ENCODE results near the gene TTBK2. TPM values are rescaled to one million over a fixed set of nuclear protein-coding genes. Genes with fewer than 3 reads are reported as not detected.

TTBK2 gene
- polyA plus RNA-seq, 3 donors: 9.1 to 9.6 (median 9.1) TPM

- no peak for DNase-seq (ENCODE audit: low read depth in 3 of 3, low spot score in 2 of 3)
Observed at GRCh38 chr15:42730536-42730935, 190.0 kb downstream of the TTBK2 start.

DNA sequence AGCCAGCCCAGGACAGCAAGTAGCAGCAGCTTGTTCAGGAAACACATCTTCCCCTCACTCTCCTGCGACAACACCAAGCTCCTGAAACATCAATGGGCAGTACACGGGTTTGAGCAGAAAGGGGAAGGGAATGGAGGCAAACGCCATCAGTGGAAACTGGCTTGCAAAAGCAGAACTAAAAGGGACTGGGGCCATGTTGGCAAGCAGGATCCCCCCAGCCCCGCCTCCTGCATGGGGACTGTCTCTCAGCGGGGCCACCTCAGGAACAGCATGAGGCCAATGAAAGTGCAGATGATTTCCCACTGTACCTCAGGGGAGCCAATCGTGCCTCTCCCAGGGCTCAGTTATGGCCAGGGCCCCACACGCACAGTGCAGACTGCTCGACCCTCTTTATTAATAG is 190.4 kb downstream of the TTBK2 start:
- DNase-seq (ENCODE audit: low read depth in 3 of 3, low spot score in 2 of 3): no peak

- no peak for DNase-seq (ENCODE audit: low read depth in 3 of 3, low spot score in 2 of 3)
Observed at GRCh38 chr15:42729409-42729808, 191.2 kb downstream of the TTBK2 start.

DNA sequence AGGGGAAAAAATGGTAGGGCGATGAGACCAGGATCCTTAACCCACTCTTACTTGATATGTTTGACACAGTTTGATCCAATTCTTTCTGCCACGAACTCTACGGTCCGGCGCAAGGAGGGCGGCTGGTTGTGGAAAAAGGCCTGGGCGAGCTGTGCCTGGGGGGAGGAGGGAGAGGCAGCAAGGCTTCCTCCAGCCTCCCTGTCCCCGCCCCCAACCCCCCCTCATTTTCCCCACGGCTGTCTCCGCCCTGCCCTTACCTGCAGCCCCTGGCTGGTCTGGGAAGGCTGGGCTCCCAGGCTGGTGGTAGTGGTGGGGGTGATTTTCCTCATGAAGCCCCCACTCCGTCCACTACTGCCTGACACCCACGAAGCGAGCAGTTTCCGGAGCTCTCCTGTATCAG is 191.6 kb downstream of the TTBK2 start:
- DNase-seq (ENCODE audit: low read depth in 3 of 3, low spot score in 2 of 3): no peak

- no peak for DNase-seq (ENCODE audit: low read depth in 3 of 3, low spot score in 2 of 3)
Observed at GRCh38 chr15:42728560-42728959, 192.0 kb downstream of the TTBK2 start.

GRCh38 chr15:42727750-42728381 is 192.7 kb downstream of the TTBK2 start:
- peak in 1 of 3 donors; percentile 19 for DNase-seq (ENCODE audit: low read depth in 3 of 3, low spot score in 2 of 3)

- DNase-seq (ENCODE audit: low read depth in 3 of 3, low spot score in 2 of 3): no peak
Observed at GRCh38 chr15:42726114-42726513, 194.5 kb downstream of the TTBK2 start.

- DNase-seq (ENCODE audit: low read depth in 3 of 3, low spot score in 2 of 3): no peak
Observed at GRCh38 chr15:42725331-42725903, 195.2 kb downstream of the TTBK2 start.

GRCh38 chr15:42724276-42724675 is 196.3 kb downstream of the TTBK2 start:
- DNase-seq (ENCODE audit: low read depth in 3 of 3, low spot score in 2 of 3): no peak

GRCh38 chr15:42723068-42723467 is 197.5 kb downstream of the TTBK2 start:
- DNase-seq (ENCODE audit: low read depth in 3 of 3, low spot score in 2 of 3): no peak

- no peak for DNase-seq (ENCODE audit: low read depth in 3 of 3, low spot score in 2 of 3)
Observed at GRCh38 chr15:42721916-42722315, 198.7 kb downstream of the TTBK2 start.

DNA sequence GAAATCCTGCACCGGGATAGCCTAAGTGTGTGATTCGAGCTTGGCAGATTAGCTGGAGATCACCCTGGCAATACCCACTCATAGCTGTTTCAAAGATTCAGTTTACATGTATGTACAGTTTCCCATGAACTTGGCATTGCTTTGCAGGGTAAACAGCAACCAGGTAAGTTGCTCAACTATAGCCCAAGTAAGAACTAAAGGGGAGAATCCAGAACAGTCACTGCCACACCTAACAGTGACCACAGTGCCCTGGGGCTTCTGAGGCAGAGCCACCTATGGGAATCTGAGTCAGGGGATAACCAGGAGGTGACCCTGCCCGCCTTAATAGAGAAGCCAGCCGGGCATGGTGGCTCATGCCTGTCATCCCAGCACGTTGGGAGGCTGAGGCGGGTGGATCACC is 199.6 kb downstream of the TTBK2 start:
- no peak for DNase-seq (ENCODE audit: low read depth in 3 of 3, low spot score in 2 of 3)

- no peak for DNase-seq (ENCODE audit: low read depth in 3 of 3, low spot score in 2 of 3)
Observed at GRCh38 chr15:42720071-42720470, 200.5 kb downstream of the TTBK2 start.

GRCh38 chr15:42719043-42719442 is 201.5 kb downstream of the TTBK2 start:
- no peak for DNase-seq (ENCODE audit: low read depth in 3 of 3, low spot score in 2 of 3)

DNA sequence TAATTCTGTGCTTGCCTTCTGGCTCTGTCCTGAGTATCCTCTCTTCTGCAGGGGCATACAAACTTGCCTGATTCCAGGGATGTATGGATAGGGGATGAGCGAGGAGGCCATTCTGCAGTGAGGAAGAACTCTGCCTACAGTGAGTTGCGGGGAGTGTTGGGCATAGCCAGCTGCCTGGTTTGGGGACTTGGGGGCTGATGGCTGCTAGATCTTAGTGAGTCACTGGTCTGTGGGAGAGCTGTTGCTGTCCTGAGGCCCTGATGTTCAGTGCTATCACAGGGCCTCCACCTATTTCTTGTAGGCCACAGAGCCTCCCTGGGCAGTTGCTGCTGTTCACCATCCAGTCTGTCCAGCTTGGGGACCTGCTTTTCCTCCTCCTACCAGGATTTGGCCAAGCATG is 204.0 kb downstream of the TTBK2 start:
- no peak for DNase-seq (ENCODE audit: low read depth in 3 of 3, low spot score in 2 of 3)

- no peak for DNase-seq (ENCODE audit: low read depth in 3 of 3, low spot score in 2 of 3)
Observed at GRCh38 chr15:42716125-42716524, 204.5 kb downstream of the TTBK2 start.

DNA sequence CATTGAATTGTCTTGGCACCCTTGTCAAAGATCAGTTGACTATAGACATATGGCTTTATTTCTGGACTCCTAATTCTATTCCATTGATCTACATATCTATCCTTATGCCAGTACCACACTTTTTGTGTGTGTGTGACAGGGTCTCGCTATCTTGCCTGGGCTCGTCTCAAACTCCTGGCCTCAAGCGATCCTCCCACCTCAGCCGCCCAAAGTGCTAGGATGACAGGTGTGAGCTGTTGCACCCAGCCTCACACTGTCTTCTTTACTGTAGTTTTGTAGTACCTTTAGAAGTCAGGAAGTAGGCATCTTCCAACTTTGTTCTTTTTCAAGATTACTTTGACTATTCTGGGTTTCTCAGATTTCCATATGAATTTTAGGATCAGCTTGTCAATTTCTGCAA is 208.0 kb downstream of the TTBK2 start:
- no peak for DNase-seq (ENCODE audit: low read depth in 3 of 3, low spot score in 2 of 3)

- no peak for DNase-seq (ENCODE audit: low read depth in 3 of 3, low spot score in 2 of 3)
Observed at GRCh38 chr15:42711746-42712145, 208.8 kb downstream of the TTBK2 start.

- no peak for DNase-seq (ENCODE audit: low read depth in 3 of 3, low spot score in 2 of 3)
Observed at GRCh38 chr15:42710662-42711061, 209.9 kb downstream of the TTBK2 start.

GRCh38 chr15:42707873-42708544 is 212.6 kb downstream of the TTBK2 start:
- DNase-seq (ENCODE audit: low read depth in 3 of 3, low spot score in 2 of 3): no peak

GRCh38 chr15:42707068-42707467 is 213.5 kb downstream of the TTBK2 start:
- no peak for DNase-seq (ENCODE audit: low read depth in 3 of 3, low spot score in 2 of 3)

DNA sequence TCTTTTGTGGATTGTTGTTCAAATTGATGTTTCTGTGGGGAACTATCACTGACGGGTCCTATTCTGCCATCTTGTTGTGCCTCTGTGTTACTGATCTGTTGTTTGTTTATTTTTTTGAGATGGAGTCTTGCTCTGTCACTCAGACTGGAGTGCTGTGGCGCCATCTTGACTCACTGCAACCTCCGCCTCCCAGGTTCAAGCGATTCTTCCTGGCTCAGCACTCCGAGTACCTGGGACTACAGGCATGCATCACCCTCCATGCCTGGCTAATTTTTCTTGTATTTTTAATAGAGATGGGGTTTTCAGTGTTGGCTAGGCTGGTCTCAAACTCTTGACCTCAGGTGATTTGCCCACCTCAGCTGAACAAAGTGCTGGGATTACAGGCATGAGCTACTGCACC is 215.2 kb downstream of the TTBK2 start:
- DNase-seq (ENCODE audit: low read depth in 3 of 3, low spot score in 2 of 3): no peak

Measured in right renal cortex interstitium (tissue), 3 donors.